CD8-positive, alpha-beta memory T cell (primary cell): ENCODE measurements around the gene SLC9A9. TPM values are rescaled to one million over a fixed set of nuclear protein-coding genes. Genes with fewer than 3 reads are reported as not detected.

Experiments used
- CTCF ChIA-PET: fragments of 350-600 bp; sonication (Branson Sonifier 250); formaldehyde crosslinking; loops from one replicate; lab custom pipeline; 2021; ENCODE audit warnings: antibody characterized with exemption; lab: Charles Lee
- POLR2A ChIA-PET: fragments of 350-600 bp; sonication (Branson Sonifier 250); formaldehyde crosslinking; loops from one replicate; lab custom pipeline; 2021; ENCODE audit warnings: antibody characterized with exemption; lab: Charles Lee
- DNase-seq, 5 donors: peaks; one replicate each; pipeline versions ENCODE4 v3.0.0 to v3.0.0-alpha.2; 2020 to 2022; ENCODE audit warnings: mixed read lengths in 1 of 5
- H3K27ac ChIP-seq: one replicate; pipeline ENCODE4 v1.7.0; 2013; ENCODE audit warnings: low read depth, mild to moderate bottlenecking, low read length, moderate library complexity
- H3K27me3 ChIP-seq: 2 replicates; pipeline ENCODE4 v1.7.0; 2013; ENCODE audit warnings: low read length, mild to moderate bottlenecking; ENCODE audit not compliant: insufficient read depth, poor library complexity, severe bottlenecking
- H3K36me3 ChIP-seq: 2 replicates; pipeline ENCODE4 v1.7.0; 2013; ENCODE audit warnings: mild to moderate bottlenecking, low read length, moderate library complexity; ENCODE audit not compliant: insufficient read depth
- H3K4me1 ChIP-seq: 2 replicates; pipeline ENCODE4 v1.7.0; 2013; ENCODE audit warnings: mild to moderate bottlenecking, low read length, moderate library complexity; ENCODE audit not compliant: insufficient read depth
- H3K4me3 ChIP-seq: 2 replicates; pipeline ENCODE4 v1.7.0; 2013; ENCODE audit warnings: mild to moderate bottlenecking, low read length
- H3K9me3 ChIP-seq: 2 replicates; pipeline ENCODE4 v1.7.0; 2013; ENCODE audit warnings: mild to moderate bottlenecking, low read length
- H3K27ac Mint-ChIP-seq, 8 donors: one replicate each; pipeline ENCODE4 v1.8.0; 2020 to 2021; ENCODE audit warnings: mixed read lengths in 8 of 8, mild to moderate bottlenecking in 6 of 8, inconsistent platforms in 3 of 8, moderate library complexity in 3 of 8
- H3K27me3 Mint-ChIP-seq, 2 donors: one replicate each; pipeline ENCODE4 v1.8.0; 2020 to 2021; ENCODE audit warnings: mixed read lengths in 2 of 2, mild to moderate bottlenecking in 1 of 2, moderate library complexity in 1 of 2
- H3K36me3 Mint-ChIP-seq, 3 donors: one replicate each; pipeline ENCODE4 v1.8.0; 2020 to 2021; ENCODE audit warnings: mixed read lengths in 3 of 3, inconsistent platforms in 1 of 3, mild to moderate bottlenecking in 1 of 3
- H3K4me1 Mint-ChIP-seq, 3 donors: one replicate each; pipeline ENCODE4 v1.8.0; 2020 to 2021; ENCODE audit warnings: mixed read lengths in 3 of 3, inconsistent platforms in 1 of 3, mild to moderate bottlenecking in 1 of 3
- H3K4me3 Mint-ChIP-seq, 7 donors: one replicate each; pipeline ENCODE4 v1.8.0; 2020 to 2021; ENCODE audit warnings: mixed read lengths in 7 of 7, mild to moderate bottlenecking in 6 of 7, moderate library complexity in 4 of 7, inconsistent platforms in 2 of 7
- H3K9me3 Mint-ChIP-seq, 5 donors: one replicate each; pipeline ENCODE4 v1.8.0; 2020 to 2022; ENCODE audit warnings: mixed read lengths in 5 of 5, mild to moderate bottlenecking in 3 of 5, moderate library complexity in 2 of 5, inconsistent platforms in 1 of 5
- polyA plus RNA-seq: library from polyadenylated mRNA; unstranded; fragments of 300-500 nt; fragmentation: Illumina TruSeq; gene quantifications from one replicate; pipeline ENCODE4 v1.2.3, GENCODE V29; 2021
- total RNA-seq, 2 experiments: library from RNA; stranded (reverse); gene quantifications; one replicate each; pipeline ENCODE4 v1.2.3, GENCODE V29; 2021

The SLC9A9 gene
- total and polyA plus RNA-seq, 3 experiments from 2014 or later: 1.2 to 18.0 (median 2.2) TPM

GRCh38 chr3:143255739-143256138 lies 592.5 kb downstream of the SLC9A9 start:
- no peak overlapping the region for H3K4me3 Mint-ChIP-seq
- no peak for DNase-seq
- Histone ChIP-seq H3K9me3 (no peaks in the 10 kb centered on the region), H3K4me3 (no peak overlapping the region), H3K27me3 (no peaks in the 10 kb centered on the region), H3K36me3 (no peaks in the 10 kb centered on the region), H3K27ac (no peak overlapping the region), H3K4me1 (no peaks in the 10 kb centered on the region)
- H3K27ac Mint-ChIP-seq: no peak overlapping the region
- POLR2A ChIA-PET: no interaction called here
- no peaks in the 10 kb centered on the region for H3K36me3 Mint-ChIP-seq
- no peaks in the 10 kb centered on the region for H3K4me1 Mint-ChIP-seq
- H3K27me3 Mint-ChIP-seq: peaks cover 0 to under 1% of the 10 kb centered on the region in 2 donors
- H3K9me3 Mint-ChIP-seq: no peaks in the 10 kb centered on the region
- CTCF ChIA-PET: no interaction called here

- no peaks in the 10 kb centered on the region for H3K27me3 ChIP-seq
- peaks cover 0 to 4% of the 10 kb centered on the region in 2 donors for H3K27me3 Mint-ChIP-seq
- no peak overlapping the region for H3K27ac Mint-ChIP-seq
- no peaks in the 10 kb centered on the region for H3K4me1 ChIP-seq
- DNase-seq: no peak
- ChIA-PET CTCF (no interaction called here), POLR2A (no interaction called here)
- H3K36me3 ChIP-seq: no peaks in the 10 kb centered on the region
- peaks cover 0 to 7% (median 0%) of the 10 kb centered on the region in 3 donors for H3K36me3 Mint-ChIP-seq
- H3K4me1 Mint-ChIP-seq: no peaks in the 10 kb centered on the region
- H3K9me3 ChIP-seq: no peaks in the 10 kb centered on the region
- no peak overlapping the region for H3K4me3 Mint-ChIP-seq
- H3K4me3 ChIP-seq: no peak overlapping the region
- peaks cover 0 to 2% (median 0%) of the 10 kb centered on the region in 5 donors for H3K9me3 Mint-ChIP-seq
- no peak overlapping the region for H3K27ac ChIP-seq
Observed at GRCh38 chr3:143252931-143253330, 595.3 kb downstream of the SLC9A9 start.

- Histone ChIP-seq H3K4me1 (no peaks in the 10 kb centered on the region), H3K27me3 (no peaks in the 10 kb centered on the region), H3K36me3 (no peaks in the 10 kb centered on the region), H3K27ac (no peak overlapping the region), H3K4me3 (no peak overlapping the region), H3K9me3 (no peaks in the 10 kb centered on the region)
- H3K4me1 Mint-ChIP-seq: no peaks in the 10 kb centered on the region
- ChIA-PET CTCF (no interaction called here), POLR2A (no interaction called here)
- no peak overlapping the region for H3K27ac Mint-ChIP-seq
- H3K36me3 Mint-ChIP-seq: peaks cover 0 to 7% (median 0%) of the 10 kb centered on the region in 3 donors
- no peak overlapping the region for H3K4me3 Mint-ChIP-seq
- peaks cover 0 to 4% of the 10 kb centered on the region in 2 donors for H3K27me3 Mint-ChIP-seq
- DNase-seq: no peak
- peaks cover 0 to 2% (median 0%) of the 10 kb centered on the region in 5 donors for H3K9me3 Mint-ChIP-seq
Observed at GRCh38 chr3:143249014-143249413, 599.3 kb downstream of the SLC9A9 start.

- CTCF ChIA-PET: no interaction called here
- no peak overlapping the region for H3K4me3 ChIP-seq
- Mint-ChIP-seq H3K9me3 (peaks cover 0 to 2% (median 0%) of the 10 kb centered on the region in 5 donors), H3K4me1 (peaks cover 0 to 2% (median 0%) of the 10 kb centered on the region in 3 donors), H3K36me3 (peaks cover 0 to 7% (median 0%) of the 10 kb centered on the region in 3 donors), H3K27me3 (peaks cover 1 to 4% of the 10 kb centered on the region in 2 donors), H3K27ac (no peak overlapping the region), H3K4me3 (no peak overlapping the region)
- H3K27ac ChIP-seq: no peak overlapping the region
- DNase-seq: no peak
- no peaks in the 10 kb centered on the region for H3K36me3 ChIP-seq
- H3K9me3 ChIP-seq: no peaks in the 10 kb centered on the region
- H3K27me3 ChIP-seq: no peaks in the 10 kb centered on the region
- POLR2A ChIA-PET: no interaction called here
- no peaks in the 10 kb centered on the region for H3K4me1 ChIP-seq
Observed at GRCh38 chr3:143247073-143247472, 601.2 kb downstream of the SLC9A9 start.

- no peaks in the 10 kb centered on the region for H3K9me3 ChIP-seq
- no peaks in the 10 kb centered on the region for H3K4me1 ChIP-seq
- Mint-ChIP-seq H3K27ac (no peak overlapping the region), H3K27me3 (peaks cover 1 to 3% of the 10 kb centered on the region in 2 donors), H3K4me3 (no peak overlapping the region), H3K36me3 (peaks cover 0 to 7% (median 0%) of the 10 kb centered on the region in 3 donors), H3K4me1 (peaks cover 0 to 2% (median 0%) of the 10 kb centered on the region in 3 donors), H3K9me3 (peaks cover 0 to 2% (median 0%) of the 10 kb centered on the region in 5 donors)
- ChIA-PET POLR2A (no interaction called here), CTCF (no interaction called here)
- DNase-seq: no peak
- no peak overlapping the region for H3K4me3 ChIP-seq
- no peak overlapping the region for H3K27ac ChIP-seq
- no peaks in the 10 kb centered on the region for H3K36me3 ChIP-seq
- no peaks in the 10 kb centered on the region for H3K27me3 ChIP-seq
Observed at GRCh38 chr3:143245692-143246091, 602.6 kb downstream of the SLC9A9 start.

- peaks cover 0 to 1% of the 10 kb centered on the region in 2 donors for H3K27me3 Mint-ChIP-seq
- Histone ChIP-seq H3K4me3 (no peak overlapping the region), H3K9me3 (no peaks in the 10 kb centered on the region), H3K4me1 (no peaks in the 10 kb centered on the region), H3K27ac (no peak overlapping the region), H3K27me3 (no peaks in the 10 kb centered on the region), H3K36me3 (no peaks in the 10 kb centered on the region)
- no peak overlapping the region for H3K4me3 Mint-ChIP-seq
- POLR2A ChIA-PET: no interaction called here
- DNase-seq: no peak
- peaks cover 0 to 3% (median 0%) of the 10 kb centered on the region in 3 donors for H3K36me3 Mint-ChIP-seq
- H3K27ac Mint-ChIP-seq: no peak overlapping the region
- H3K9me3 Mint-ChIP-seq: no peaks in the 10 kb centered on the region
- H3K4me1 Mint-ChIP-seq: peaks cover 0 to 3% (median 0%) of the 10 kb centered on the region in 3 donors
- CTCF ChIA-PET: no interaction called here
Observed at GRCh38 chr3:143244516-143245063, 603.7 kb downstream of the SLC9A9 start.

GRCh38 chr3:143243686-143244085 lies 604.6 kb downstream of the SLC9A9 start:
- Histone ChIP-seq H3K27me3 (no peaks in the 10 kb centered on the region), H3K4me3 (no peak overlapping the region), H3K9me3 (no peaks in the 10 kb centered on the region), H3K27ac (no peak overlapping the region), H3K36me3 (no peaks in the 10 kb centered on the region), H3K4me1 (no peaks in the 10 kb centered on the region)
- Mint-ChIP-seq H3K27me3 (peaks cover 0 to 3% of the 10 kb centered on the region in 2 donors), H3K36me3 (peaks cover 0 to 1% (median 0%) of the 10 kb centered on the region in 3 donors), H3K27ac (no peak overlapping the region), H3K4me3 (no peak overlapping the region), H3K9me3 (no peaks in the 10 kb centered on the region), H3K4me1 (peaks cover 0 to 3% (median 0%) of the 10 kb centered on the region in 3 donors)
- ChIA-PET CTCF (no interaction called here), POLR2A (no interaction called here)
- no peak for DNase-seq

- Histone ChIP-seq H3K27me3 (no peaks in the 10 kb centered on the region), H3K27ac (no peak overlapping the region), H3K4me3 (no peak overlapping the region), H3K36me3 (no peaks in the 10 kb centered on the region), H3K4me1 (no peaks in the 10 kb centered on the region), H3K9me3 (no peaks in the 10 kb centered on the region)
- Mint-ChIP-seq H3K27me3 (peaks cover 0 to 3% of the 10 kb centered on the region in 2 donors), H3K9me3 (no peaks in the 10 kb centered on the region), H3K4me3 (no peak overlapping the region), H3K36me3 (peaks cover 0 to 1% (median 0%) of the 10 kb centered on the region in 3 donors), H3K27ac (peak overlapping the region in 1 of 8 donors; percentile 43), H3K4me1 (peaks cover 0 to 3% (median 0%) of the 10 kb centered on the region in 3 donors)
- no peak for DNase-seq
- CTCF ChIA-PET: no interaction called here
- POLR2A ChIA-PET: no interaction called here
Observed at GRCh38 chr3:143242691-143243090, 605.6 kb downstream of the SLC9A9 start.
